WTC11 (cell line): ENCODE results near the gene CHST13.

Source experiments
- CREB1 ChIP-seq: sonication (generic); formaldehyde crosslinking; IDR thresholded peaks from 2 replicates; pipeline ENCODE4 v1.8.0; 2023; ENCODE audit warnings: mild to moderate bottlenecking, missing genetic modification reagents
- ELF4 ChIP-seq: sonication (generic); formaldehyde crosslinking; IDR thresholded peaks from 2 replicates; pipeline ENCODE4 v1.8.1; 2022; ENCODE audit warnings: low read depth, mild to moderate bottlenecking, moderate library complexity, missing genetic modification reagents
- ESRRA ChIP-seq: sonication (generic); formaldehyde crosslinking; IDR thresholded peaks from 2 replicates; pipeline ENCODE4 v1.8.1; 2022; ENCODE audit warnings: mild to moderate bottlenecking, missing genetic modification reagents, borderline replicate concordance
- NR3C1 ChIP-seq: sonication (generic); formaldehyde crosslinking; conservative IDR thresholded peaks from 2 replicates; pipeline ENCODE4 v1.8.1; 2023; ENCODE audit warnings: low read depth, mild to moderate bottlenecking, missing genetic modification reagents
- SMAD3 ChIP-seq: sonication (generic); formaldehyde crosslinking; IDR thresholded peaks from 2 replicates; pipeline ENCODE4 v1.8.0; 2022; ENCODE audit warnings: missing genetic modification reagents, mild to moderate bottlenecking, borderline replicate concordance
- SMAD4 ChIP-seq: sonication (generic); formaldehyde crosslinking; IDR thresholded peaks from 2 replicates; pipeline ENCODE4 v1.8.0; 2022; ENCODE audit warnings: mild to moderate bottlenecking, missing genetic modification reagents
- TEAD4 ChIP-seq: sonication (generic); formaldehyde crosslinking; IDR thresholded peaks from 2 replicates; pipeline ENCODE4 v1.8.0; 2022; ENCODE audit warnings: mild to moderate bottlenecking, missing genetic modification reagents
- ZNF121 ChIP-seq: sonication (generic); formaldehyde crosslinking; IDR thresholded peaks from 2 replicates; pipeline ENCODE4 v1.8.0; 2023; ENCODE audit warnings: missing genetic modification reagents
- TF ChIP-seq, protein P1 (sequence below): fragments of 200-600 bp; IDR thresholded peaks from 2 replicates; pipeline ENCODE4 v1.8.0; 2022; ENCODE audit warnings: antibody characterized with exemption
- TF ChIP-seq, protein P2 (sequence below): sonication (generic); formaldehyde crosslinking; IDR thresholded peaks from 2 replicates; pipeline ENCODE4 v1.8.0; 2022; ENCODE audit warnings: mild to moderate bottlenecking, missing genetic modification reagents

DNA sequence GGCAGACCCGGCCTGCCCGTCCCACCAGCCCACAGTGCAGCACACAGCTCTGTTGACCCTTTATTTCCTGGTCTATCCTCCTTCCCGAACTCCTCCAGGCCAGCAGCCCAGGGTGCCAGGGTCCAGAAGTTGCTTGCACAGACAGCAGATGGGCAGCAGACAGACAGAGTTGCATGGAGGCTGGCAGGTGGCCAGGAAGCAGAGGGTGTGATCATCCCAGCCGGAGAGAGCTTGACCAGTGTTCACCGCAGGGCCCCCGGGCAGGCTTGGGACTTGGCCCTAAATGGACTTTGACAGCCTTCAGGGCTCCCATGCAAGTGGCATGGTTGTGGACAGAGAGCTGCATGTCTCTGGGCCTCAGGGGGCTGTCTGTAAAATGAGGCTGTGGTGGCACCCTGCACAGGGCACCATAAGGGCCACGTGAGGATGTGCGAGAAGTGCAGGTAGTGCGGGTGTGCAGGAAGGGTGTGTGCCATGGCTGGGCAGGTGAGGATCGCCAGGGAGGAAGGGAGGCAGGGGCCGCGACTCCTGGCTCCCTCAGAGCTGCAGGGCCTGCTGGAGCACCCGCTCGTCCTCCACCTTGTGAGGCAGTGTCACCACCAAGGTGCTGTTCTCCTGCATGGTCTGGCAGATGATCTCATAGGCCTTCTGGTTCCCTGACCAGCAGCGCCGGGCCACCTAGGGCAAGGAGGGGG, 42.0 kb upstream of the CHST13 start:
- TF ChIP-seq, protein P1, sequence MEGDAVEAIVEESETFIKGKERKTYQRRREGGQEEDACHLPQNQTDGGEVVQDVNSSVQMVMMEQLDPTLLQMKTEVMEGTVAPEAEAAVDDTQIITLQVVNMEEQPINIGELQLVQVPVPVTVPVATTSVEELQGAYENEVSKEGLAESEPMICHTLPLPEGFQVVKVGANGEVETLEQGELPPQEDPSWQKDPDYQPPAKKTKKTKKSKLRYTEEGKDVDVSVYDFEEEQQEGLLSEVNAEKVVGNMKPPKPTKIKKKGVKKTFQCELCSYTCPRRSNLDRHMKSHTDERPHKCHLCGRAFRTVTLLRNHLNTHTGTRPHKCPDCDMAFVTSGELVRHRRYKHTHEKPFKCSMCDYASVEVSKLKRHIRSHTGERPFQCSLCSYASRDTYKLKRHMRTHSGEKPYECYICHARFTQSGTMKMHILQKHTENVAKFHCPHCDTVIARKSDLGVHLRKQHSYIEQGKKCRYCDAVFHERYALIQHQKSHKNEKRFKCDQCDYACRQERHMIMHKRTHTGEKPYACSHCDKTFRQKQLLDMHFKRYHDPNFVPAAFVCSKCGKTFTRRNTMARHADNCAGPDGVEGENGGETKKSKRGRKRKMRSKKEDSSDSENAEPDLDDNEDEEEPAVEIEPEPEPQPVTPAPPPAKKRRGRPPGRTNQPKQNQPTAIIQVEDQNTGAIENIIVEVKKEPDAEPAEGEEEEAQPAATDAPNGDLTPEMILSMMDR, result no peak
- no peak for TF ChIP-seq NR3C1 (CRISPR knock-in tag)
- TF ChIP-seq SMAD3 (CRISPR knock-in tag), result no peak
- TF ChIP-seq, protein P2, sequence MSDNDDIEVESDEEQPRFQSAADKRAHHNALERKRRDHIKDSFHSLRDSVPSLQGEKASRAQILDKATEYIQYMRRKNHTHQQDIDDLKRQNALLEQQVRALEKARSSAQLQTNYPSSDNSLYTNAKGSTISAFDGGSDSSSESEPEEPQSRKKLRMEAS (CRISPR knock-in tag), result no peak
- no peak for TF ChIP-seq ZNF121
- TF ChIP-seq SMAD4, result no peak
- no peak for TF ChIP-seq CREB1 (CRISPR knock-in tag)
- TF ChIP-seq TEAD4 (CRISPR knock-in tag), result no peak
- no peak for TF ChIP-seq ELF4
- TF ChIP-seq ESRRA, result no peak
